ENCODE measurements around the gene CMSS1. TPM values are rescaled to one million over a fixed set of nuclear protein-coding genes. Genes with fewer than 3 reads are reported as not detected.

The CMSS1 gene
- total RNA-seq, 1 experiment from 2014 or later = 64.1 TPM

DNA sequence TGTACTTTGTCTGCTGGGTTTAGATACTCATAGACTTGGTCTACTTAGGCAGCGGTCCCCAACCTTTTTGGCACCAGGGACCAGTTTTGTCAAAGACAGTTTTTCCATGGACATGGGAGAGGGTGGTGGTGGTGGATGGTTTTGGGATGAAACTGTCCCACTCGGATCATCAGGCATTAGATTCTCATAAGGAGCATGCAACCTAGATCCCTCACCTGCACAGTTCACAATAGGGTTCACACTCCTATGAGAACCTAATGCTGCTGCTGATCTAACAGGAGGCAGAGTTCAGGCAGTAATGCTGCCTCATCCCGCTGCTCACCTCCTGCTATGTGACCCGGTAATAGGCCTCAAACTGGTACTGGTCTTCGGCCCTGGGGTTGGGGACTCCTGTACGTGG is 45.3 kb downstream of the CMSS1 start:
- intact Hi-C loops (cut with micrococcal nuclease) = no loop called here
- H3K4me2 ChIP-seq (ENCODE audit: low read length) = no peak overlapping the region
- POLR2A ChIA-PET = no interaction called here
- BruUV-seq (replicated peaks) = no TSS peak
- H3K36me3 ChIP-seq (ENCODE audit: control insufficient read depth in 1 of 2, insufficient read depth in 2 of 2, low read length in 2 of 2) = no peaks in the 10 kb centered on the region
- H3K9ac ChIP-seq (ENCODE audit: low read length) = no peak overlapping the region
- no peak overlapping the region for H2AFZ ChIP-seq (ENCODE audit: low read depth, low read length, poor library complexity, severe bottlenecking)
- no peaks in the 10 kb centered on the region for H3K9me2 ChIP-seq (ENCODE audit: insufficient read depth)
- H3K4me1 ChIP-seq (ENCODE audit: control insufficient read depth in 1 of 2, insufficient read depth in 2 of 2, low read length in 2 of 2) = peaks cover 0 to 17% of the 10 kb centered on the region in 2 experiments; a peak in 2 of 4 replicates
- no peaks in the 10 kb centered on the region for H3K27me3 ChIP-seq (ENCODE audit: insufficient read depth, low read length)
- H3K4me3 ChIP-seq (replicated peaks in 1 of 2; ENCODE audit: low read depth in 1 of 2, low read length in 2 of 2) = no peak overlapping the region
- ATAC-seq (no peak), DNase-seq (ENCODE audit: low read depth, low spot score) (no peak)
- CTCF ChIA-PET = no interaction called here
- H3K27ac ChIP-seq (ENCODE audit: low read depth, low read length) = no peak overlapping the region
- H4K20me1 ChIP-seq (ENCODE audit: insufficient read depth) = no peaks in the 10 kb centered on the region
- no peaks in the 10 kb centered on the region for H3K9me3 ChIP-seq (ENCODE audit: control insufficient read depth in 1 of 2, insufficient read depth in 1 of 2, low read depth in 1 of 2, low read length in 2 of 2)
- RAD21 ChIA-PET (ENCODE audit: low non-redundant PET in 1 of 2, low total read pairs in 2 of 2, uncharacterized antibody in 2 of 2, unreplicated experiment in 2 of 2) = no interaction called here
- H3K79me2 ChIP-seq (ENCODE audit: insufficient read depth, low read length) = peaks cover 3% of the 10 kb centered on the region; the same call in 1 of the 2 replicates
- TF ChIP-seq CBX3 (IDR thresholded peaks at IDR 0.05; ENCODE audit: low read depth) (no peak), CEBPB (IDR thresholded peaks at IDR 0.05; ENCODE audit: low read depth) (no peak), EZH2phosphoT487 (IDR thresholded peaks at IDR 0.05; ENCODE audit: borderline replicate concordance) (no peak), POLR2A (IDR thresholded peaks at IDR 0.05; ENCODE audit: borderline replicate concordance, extremely low read depth, insufficient read depth, insufficient read length) (no peak), EGR1 (IDR thresholded peaks at IDR 0.05; ENCODE audit: low read depth) (no peak), ELF1 (IDR thresholded peaks at IDR 0.05; ENCODE audit: borderline replicate concordance, low read depth) (no peak), POLR2AphosphoS5 (IDR thresholded peaks at IDR 0.05; ENCODE audit: low read depth, low read length) (no peak), SIN3A (IDR thresholded peaks at IDR 0.05; ENCODE audit: low read depth) (no peak), SRF (IDR thresholded peaks at IDR 0.05; ENCODE audit: low read depth) (no peak), FOSL1 (IDR thresholded peaks at IDR 0.05; ENCODE audit: low read depth) (no peak)
- TF ChIP-seq, protein P1, sequence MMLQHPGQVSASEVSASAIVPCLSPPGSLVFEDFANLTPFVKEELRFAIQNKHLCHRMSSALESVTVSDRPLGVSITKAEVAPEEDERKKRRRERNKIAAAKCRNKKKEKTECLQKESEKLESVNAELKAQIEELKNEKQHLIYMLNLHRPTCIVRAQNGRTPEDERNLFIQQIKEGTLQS (IDR thresholded peaks at IDR 0.05) = no peak
- TF ChIP-seq, protein P2, sequence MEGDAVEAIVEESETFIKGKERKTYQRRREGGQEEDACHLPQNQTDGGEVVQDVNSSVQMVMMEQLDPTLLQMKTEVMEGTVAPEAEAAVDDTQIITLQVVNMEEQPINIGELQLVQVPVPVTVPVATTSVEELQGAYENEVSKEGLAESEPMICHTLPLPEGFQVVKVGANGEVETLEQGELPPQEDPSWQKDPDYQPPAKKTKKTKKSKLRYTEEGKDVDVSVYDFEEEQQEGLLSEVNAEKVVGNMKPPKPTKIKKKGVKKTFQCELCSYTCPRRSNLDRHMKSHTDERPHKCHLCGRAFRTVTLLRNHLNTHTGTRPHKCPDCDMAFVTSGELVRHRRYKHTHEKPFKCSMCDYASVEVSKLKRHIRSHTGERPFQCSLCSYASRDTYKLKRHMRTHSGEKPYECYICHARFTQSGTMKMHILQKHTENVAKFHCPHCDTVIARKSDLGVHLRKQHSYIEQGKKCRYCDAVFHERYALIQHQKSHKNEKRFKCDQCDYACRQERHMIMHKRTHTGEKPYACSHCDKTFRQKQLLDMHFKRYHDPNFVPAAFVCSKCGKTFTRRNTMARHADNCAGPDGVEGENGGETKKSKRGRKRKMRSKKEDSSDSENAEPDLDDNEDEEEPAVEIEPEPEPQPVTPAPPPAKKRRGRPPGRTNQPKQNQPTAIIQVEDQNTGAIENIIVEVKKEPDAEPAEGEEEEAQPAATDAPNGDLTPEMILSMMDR (IDR thresholded peaks at IDR 0.05 in 2 of 3, conservative IDR thresholded peaks at IDR 0.05 in 1 of 3; ENCODE audit: borderline replicate concordance in 1 of 3, insufficient read depth in 1 of 3, low read depth in 2 of 3, low read length in 2 of 3) = no peak
- TF ChIP-seq, protein P3, sequence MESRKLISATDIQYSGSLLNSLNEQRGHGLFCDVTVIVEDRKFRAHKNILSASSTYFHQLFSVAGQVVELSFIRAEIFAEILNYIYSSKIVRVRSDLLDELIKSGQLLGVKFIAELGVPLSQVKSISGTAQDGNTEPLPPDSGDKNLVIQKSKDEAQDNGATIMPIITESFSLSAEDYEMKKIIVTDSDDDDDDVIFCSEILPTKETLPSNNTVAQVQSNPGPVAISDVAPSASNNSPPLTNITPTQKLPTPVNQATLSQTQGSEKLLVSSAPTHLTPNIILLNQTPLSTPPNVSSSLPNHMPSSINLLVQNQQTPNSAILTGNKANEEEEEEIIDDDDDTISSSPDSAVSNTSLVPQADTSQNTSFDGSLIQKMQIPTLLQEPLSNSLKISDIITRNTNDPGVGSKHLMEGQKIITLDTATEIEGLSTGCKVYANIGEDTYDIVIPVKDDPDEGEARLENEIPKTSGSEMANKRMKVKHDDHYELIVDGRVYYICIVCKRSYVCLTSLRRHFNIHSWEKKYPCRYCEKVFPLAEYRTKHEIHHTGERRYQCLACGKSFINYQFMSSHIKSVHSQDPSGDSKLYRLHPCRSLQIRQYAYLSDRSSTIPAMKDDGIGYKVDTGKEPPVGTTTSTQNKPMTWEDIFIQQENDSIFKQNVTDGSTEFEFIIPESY (IDR thresholded peaks at IDR 0.05; ENCODE audit: extremely low read depth, insufficient replicate concordance, low read length) = no peak
- TF ChIP-seq, protein P4, sequence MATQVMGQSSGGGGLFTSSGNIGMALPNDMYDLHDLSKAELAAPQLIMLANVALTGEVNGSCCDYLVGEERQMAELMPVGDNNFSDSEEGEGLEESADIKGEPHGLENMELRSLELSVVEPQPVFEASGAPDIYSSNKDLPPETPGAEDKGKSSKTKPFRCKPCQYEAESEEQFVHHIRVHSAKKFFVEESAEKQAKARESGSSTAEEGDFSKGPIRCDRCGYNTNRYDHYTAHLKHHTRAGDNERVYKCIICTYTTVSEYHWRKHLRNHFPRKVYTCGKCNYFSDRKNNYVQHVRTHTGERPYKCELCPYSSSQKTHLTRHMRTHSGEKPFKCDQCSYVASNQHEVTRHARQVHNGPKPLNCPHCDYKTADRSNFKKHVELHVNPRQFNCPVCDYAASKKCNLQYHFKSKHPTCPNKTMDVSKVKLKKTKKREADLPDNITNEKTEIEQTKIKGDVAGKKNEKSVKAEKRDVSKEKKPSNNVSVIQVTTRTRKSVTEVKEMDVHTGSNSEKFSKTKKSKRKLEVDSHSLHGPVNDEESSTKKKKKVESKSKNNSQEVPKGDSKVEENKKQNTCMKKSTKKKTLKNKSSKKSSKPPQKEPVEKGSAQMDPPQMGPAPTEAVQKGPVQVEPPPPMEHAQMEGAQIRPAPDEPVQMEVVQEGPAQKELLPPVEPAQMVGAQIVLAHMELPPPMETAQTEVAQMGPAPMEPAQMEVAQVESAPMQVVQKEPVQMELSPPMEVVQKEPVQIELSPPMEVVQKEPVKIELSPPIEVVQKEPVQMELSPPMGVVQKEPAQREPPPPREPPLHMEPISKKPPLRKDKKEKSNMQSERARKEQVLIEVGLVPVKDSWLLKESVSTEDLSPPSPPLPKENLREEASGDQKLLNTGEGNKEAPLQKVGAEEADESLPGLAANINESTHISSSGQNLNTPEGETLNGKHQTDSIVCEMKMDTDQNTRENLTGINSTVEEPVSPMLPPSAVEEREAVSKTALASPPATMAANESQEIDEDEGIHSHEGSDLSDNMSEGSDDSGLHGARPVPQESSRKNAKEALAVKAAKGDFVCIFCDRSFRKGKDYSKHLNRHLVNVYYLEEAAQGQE (IDR thresholded peaks at IDR 0.05; ENCODE audit: low read depth) = no peak
- TF ChIP-seq, protein P5, sequence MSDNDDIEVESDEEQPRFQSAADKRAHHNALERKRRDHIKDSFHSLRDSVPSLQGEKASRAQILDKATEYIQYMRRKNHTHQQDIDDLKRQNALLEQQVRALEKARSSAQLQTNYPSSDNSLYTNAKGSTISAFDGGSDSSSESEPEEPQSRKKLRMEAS (IDR thresholded peaks at IDR 0.05) = no peak
